Endodermal cell (in vitro differentiated cells): ENCODE results near the gene DTD1. TPM values are rescaled to one million over a fixed set of nuclear protein-coding genes. Genes with fewer than 3 reads are reported as not detected.

Source experiments
- DNase-seq: peaks from one replicate; pipeline ENCODE4 v3.0.0-alpha.2; 2017
- H3K27ac ChIP-seq: 2 replicates; pipeline ENCODE4 v1.5.1; 2013; ENCODE audit warnings: mild to moderate bottlenecking, low read depth, low read length, moderate library complexity
- H3K27me3 ChIP-seq: 2 replicates; pipeline ENCODE4 v1.6.1; 2013; ENCODE audit warnings: mild to moderate bottlenecking, low read length, moderate library complexity; ENCODE audit not compliant: insufficient read depth, control insufficient read depth, poor library complexity, severe bottlenecking
- H3K36me3 ChIP-seq: 2 replicates; pipeline ENCODE4 v1.7.0; 2013; ENCODE audit warnings: mild to moderate bottlenecking, low read length, moderate library complexity; ENCODE audit not compliant: control insufficient read depth, insufficient read depth
- H3K4me1 ChIP-seq: one replicate; pipeline ENCODE4 v1.7.0; 2013; ENCODE audit warnings: low read length; ENCODE audit not compliant: control insufficient read depth, insufficient read depth
- H3K4me3 ChIP-seq: 2 replicates; pipeline ENCODE4 v1.5.1; 2013; ENCODE audit warnings: mild to moderate bottlenecking, low read length, moderate library complexity
- H3K9ac ChIP-seq: 2 replicates; pipeline ENCODE4 v1.6.1; 2013; ENCODE audit warnings: mild to moderate bottlenecking, low read length, moderate library complexity; ENCODE audit not compliant: poor library complexity, severe bottlenecking; ENCODE audit errors: extremely low read depth
- H3K9me3 ChIP-seq: 2 replicates; pipeline ENCODE4 v1.6.1; 2013; ENCODE audit warnings: mild to moderate bottlenecking, low read length, moderate library complexity; ENCODE audit not compliant: control insufficient read depth
- H3K27ac Mint-ChIP-seq: 2 replicates; pipeline ENCODE4 v1.8.0; 2020; ENCODE audit warnings: mixed read lengths
- H3K27me3 Mint-ChIP-seq: 2 replicates; pipeline ENCODE4 v1.8.0; 2021; ENCODE audit warnings: mild to moderate bottlenecking, mixed read lengths; ENCODE audit not compliant: insufficient read depth
- H3K36me3 Mint-ChIP-seq: 2 replicates; pipeline ENCODE4 v1.8.0; 2020; ENCODE audit warnings: low read depth, mixed read lengths
- H3K4me1 Mint-ChIP-seq: 2 replicates; pipeline ENCODE4 v1.8.0; 2020; ENCODE audit warnings: mixed read lengths
- H3K4me3 Mint-ChIP-seq: 2 replicates; pipeline ENCODE4 v1.8.0; 2020; ENCODE audit warnings: mild to moderate bottlenecking, moderate library complexity, mixed read lengths
- H3K9me3 Mint-ChIP-seq: 2 replicates; pipeline ENCODE4 v1.8.0; 2020; ENCODE audit warnings: mild to moderate bottlenecking, mixed read lengths
- WGBS, 2 experiments: methylation state at CpG; one replicate each; pipeline versions ENCODE4 v1.1.5 to v1.1.7; 2013; ENCODE audit warnings: missing lambda C conversion rate in 2 of 2, mixed read lengths in 1 of 2; ENCODE audit not compliant: insufficient coverage in 1 of 2, insufficient read length in 1 of 2; 5-methylcytosine and 5-hydroxymethylcytosine counted together
- long read RNA-seq, 4 experiments: library from polyadenylated mRNA in 2 of 4; library from RNA in 1 of 4; library from capped mRNA in 1 of 4; stranded (forward) in 3 of 4; unstranded in 1 of 4; transcript quantifications; one replicate each; pipeline ENCODE4 v2.0.0, GENCODE V29; 2020 to 2021; ENCODE audit warnings: inconsistent platforms in 1 of 4
- polyA plus RNA-seq, 2 experiments: library from polyadenylated mRNA; stranded (reverse); fragments of 50-300 nt; gene quantifications; one replicate each; pipeline ENCODE4 v1.2.3, GENCODE V29; 2013
- total RNA-seq, 2 donors: library from RNA; stranded (reverse); fragmentation: NEBNext Ultra II Directional in 1 of 2; extraction: Animal tissue kit (Norgen Biotek cat#: 25700) in 1 of 2; gene quantifications; 2 replicates in 1 of 2; 3 replicates in 1 of 2; pipeline ENCODE4 v1.2.1, GENCODE V29; 2021
- TF ChIP-seq, protein P1 (sequence below): fragments of 200-600 bp; sonication (generic); conservative IDR thresholded peaks from 2 replicates; pipeline ENCODE4 v1.5.0; 2021; ENCODE audit warnings: antibody characterized with exemption, mild to moderate bottlenecking

Gene DTD1, protein sequence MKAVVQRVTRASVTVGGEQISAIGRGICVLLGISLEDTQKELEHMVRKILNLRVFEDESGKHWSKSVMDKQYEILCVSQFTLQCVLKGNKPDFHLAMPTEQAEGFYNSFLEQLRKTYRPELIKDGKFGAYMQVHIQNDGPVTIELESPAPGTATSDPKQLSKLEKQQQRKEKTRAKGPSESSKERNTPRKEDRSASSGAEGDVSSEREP
- 10 to 100 TPM; 34.2 to 44.0 TPM for total RNA-seq
- 64.2 TPM for polyA plus RNA-seq (2013, experiment 1 of 2)
- polyA plus RNA-seq (2013, experiment 2 of 2) = 62.1 TPM
- long read RNA-seq, experiment 1, transcript DTD1-201 (6 exons, 1,387 nt) = major isoform, 17 of 31 reads
- long read RNA-seq, experiment 1, partial matches to known transcripts = 11 of 31 reads
- long read RNA-seq, experiment 1, other reads (novel, unspliced or antisense) = 3 of 31 reads
- long read RNA-seq, experiment 2, transcript DTD1-201 (6 exons, 1,387 nt) = major isoform, 53 of 59 reads
- long read RNA-seq, experiment 2, partial matches to known transcripts = 4 of 59 reads
- long read RNA-seq, experiment 2, other reads (novel, unspliced or antisense) = 2 of 59 reads
- long read RNA-seq, experiment 3, transcript DTD1-201 (6 exons, 1,387 nt) = major isoform, 134 of 139 reads
- long read RNA-seq, experiment 3, partial matches to known transcripts = 2 of 139 reads
- long read RNA-seq, experiment 3, other reads (novel, unspliced or antisense) = 3 of 139 reads
- long read RNA-seq, experiment 4, transcript DTD1-201 (6 exons, 1,387 nt) = major isoform, 53 of 64 reads
- long read RNA-seq, experiment 4, partial matches to known transcripts = 9 of 64 reads
- long read RNA-seq, experiment 4, other reads (novel, unspliced or antisense) = 2 of 64 reads

DNA sequence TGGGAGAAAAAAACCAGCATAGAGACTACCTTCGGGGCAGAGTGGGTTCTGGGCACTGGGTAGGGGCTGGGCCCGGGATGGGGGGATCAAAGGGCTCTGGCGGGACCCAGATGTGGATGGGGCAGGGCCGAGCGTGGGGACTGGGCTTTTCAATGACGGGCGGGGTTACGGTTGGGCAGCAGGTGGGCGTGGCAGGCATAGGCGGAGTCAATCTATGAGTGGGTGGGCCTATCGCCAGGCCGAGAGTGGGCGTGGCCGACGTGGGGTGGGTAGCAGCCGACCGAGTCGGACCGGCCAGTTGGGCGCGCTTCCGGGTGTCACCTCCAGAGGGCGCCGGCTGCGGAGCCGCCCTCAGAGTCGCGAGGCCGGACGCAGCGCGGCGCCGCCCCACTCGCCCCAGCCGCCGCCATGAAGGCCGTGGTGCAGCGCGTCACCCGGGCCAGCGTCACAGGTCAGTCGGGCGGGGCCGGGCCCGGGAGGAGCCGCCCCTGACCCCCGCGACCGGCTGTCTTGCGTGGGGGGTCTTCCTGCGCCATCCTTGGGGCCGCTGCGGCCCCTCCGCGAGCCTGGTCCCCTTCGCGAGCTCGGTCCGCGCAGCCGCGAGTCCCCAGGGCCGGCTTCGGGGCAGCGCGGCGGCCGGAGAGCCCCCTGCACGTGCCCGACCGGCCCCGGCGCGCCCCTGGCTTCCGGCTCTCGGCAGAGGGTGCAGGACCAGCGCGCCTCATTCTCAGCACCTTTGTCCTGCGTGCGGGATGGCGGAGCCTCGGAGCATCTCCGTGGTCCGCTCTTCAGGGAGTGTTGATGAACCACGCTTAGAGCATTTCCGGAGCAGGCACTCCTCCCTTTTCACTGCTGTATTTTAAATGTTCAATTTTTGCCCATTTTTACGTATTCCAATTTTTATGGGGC lies at the start of gene DTD1:
Gene DTD1 (plus strand): TSS at position 390 of the 909 bp plus-strand sequence. CDS start 19 bp downstream, at position 409.
- Mint-ChIP-seq H3K4me3 (peak within 1 kb of the TSS; percentile 74), H3K36me3 (no peaks in the 10 kb centered on the region), H3K9me3 (no peaks in the 10 kb centered on the region), H3K4me1 (peaks cover 9% of the 10 kb centered on the region), H3K27me3 (no peaks in the 10 kb centered on the region), H3K27ac (peak within 1 kb of the TSS; percentile 78)
- Histone ChIP-seq H3K4me1 (no peaks in the 10 kb centered on the region), H3K9me3 (no peaks in the 10 kb centered on the region), H3K27ac (peak within 1 kb of the TSS; percentile 86), H3K36me3 (no peaks in the 10 kb centered on the region), H3K9ac (peak within 1 kb of the TSS; percentile 51), H3K4me3 (peak within 1 kb of the TSS; percentile 95), H3K27me3 (no peaks in the 10 kb centered on the region)
- TF ChIP-seq, protein P1, sequence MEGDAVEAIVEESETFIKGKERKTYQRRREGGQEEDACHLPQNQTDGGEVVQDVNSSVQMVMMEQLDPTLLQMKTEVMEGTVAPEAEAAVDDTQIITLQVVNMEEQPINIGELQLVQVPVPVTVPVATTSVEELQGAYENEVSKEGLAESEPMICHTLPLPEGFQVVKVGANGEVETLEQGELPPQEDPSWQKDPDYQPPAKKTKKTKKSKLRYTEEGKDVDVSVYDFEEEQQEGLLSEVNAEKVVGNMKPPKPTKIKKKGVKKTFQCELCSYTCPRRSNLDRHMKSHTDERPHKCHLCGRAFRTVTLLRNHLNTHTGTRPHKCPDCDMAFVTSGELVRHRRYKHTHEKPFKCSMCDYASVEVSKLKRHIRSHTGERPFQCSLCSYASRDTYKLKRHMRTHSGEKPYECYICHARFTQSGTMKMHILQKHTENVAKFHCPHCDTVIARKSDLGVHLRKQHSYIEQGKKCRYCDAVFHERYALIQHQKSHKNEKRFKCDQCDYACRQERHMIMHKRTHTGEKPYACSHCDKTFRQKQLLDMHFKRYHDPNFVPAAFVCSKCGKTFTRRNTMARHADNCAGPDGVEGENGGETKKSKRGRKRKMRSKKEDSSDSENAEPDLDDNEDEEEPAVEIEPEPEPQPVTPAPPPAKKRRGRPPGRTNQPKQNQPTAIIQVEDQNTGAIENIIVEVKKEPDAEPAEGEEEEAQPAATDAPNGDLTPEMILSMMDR = peak; percentile 92
- WGBS, 2 experiments = 0 to 2% methylated on average over 47 to 88 of the region's 88 CpGs
- peak; percentile 98 for DNase-seq

DNA sequence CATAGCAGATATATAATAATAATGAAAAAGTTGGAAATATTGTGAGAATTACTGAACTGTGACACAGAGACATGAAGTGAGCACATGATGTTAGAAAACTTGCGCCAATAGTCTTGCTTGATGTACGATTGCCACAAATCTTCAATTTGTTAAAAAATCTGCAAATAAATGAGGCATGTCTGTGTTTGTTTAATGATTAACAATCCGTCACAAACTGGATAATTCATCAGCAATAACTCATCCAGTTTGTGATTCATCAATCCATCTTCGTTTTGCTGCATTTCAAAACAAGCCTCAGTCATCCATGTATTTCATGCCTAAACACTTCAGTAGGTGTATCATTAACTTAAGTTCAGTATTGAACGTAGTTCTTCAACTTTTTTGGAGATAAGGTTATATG lies 46.1 kb upstream of the DTD1 start:
- 90 to 100% methylated on average over 3 to 5 of the region's 5 CpGs for WGBS, 2 experiments
- no peak overlapping the region for H3K9ac ChIP-seq
- H3K27me3 ChIP-seq = no peaks in the 10 kb centered on the region
- no peak overlapping the region for H3K27ac ChIP-seq
- TF ChIP-seq, protein P1 = no peak
- H3K4me1 ChIP-seq = no peaks in the 10 kb centered on the region
- no peaks in the 10 kb centered on the region for H3K9me3 ChIP-seq
- no peak overlapping the region for H3K4me3 Mint-ChIP-seq
- H3K27me3 Mint-ChIP-seq = no peaks in the 10 kb centered on the region
- H3K4me3 ChIP-seq = no peak overlapping the region
- H3K9me3 Mint-ChIP-seq = no peaks in the 10 kb centered on the region
- peaks cover 70% of the 10 kb centered on the region for H3K36me3 Mint-ChIP-seq
- DNase-seq = no peak
- no peaks in the 10 kb centered on the region for H3K4me1 Mint-ChIP-seq
- H3K27ac Mint-ChIP-seq = no peak overlapping the region
- H3K36me3 ChIP-seq = peaks cover 73% of the 10 kb centered on the region

DNA sequence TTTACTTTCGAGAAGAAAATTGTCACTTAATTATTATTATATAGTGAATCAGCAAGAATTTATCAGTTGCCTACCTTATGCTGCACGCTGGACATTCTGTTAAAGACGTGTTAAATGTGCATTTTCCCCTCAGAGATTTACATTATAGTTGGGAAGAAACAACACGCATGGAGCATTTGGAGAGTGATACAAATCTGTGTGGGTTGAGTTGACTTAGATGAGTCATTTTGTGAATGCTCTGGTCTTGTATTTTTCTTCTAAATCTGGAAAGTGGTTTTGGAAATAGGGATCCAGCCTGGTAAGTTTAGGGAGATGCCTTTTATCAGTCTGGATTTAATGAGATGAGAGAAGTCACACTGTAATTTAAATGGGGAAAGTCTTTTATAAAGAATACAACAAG lies 44.6 kb upstream of the DTD1 start:
- H3K36me3 ChIP-seq = peaks cover 80% of the 10 kb centered on the region
- peaks cover 67% of the 10 kb centered on the region for H3K36me3 Mint-ChIP-seq
- no peak overlapping the region for H3K4me3 Mint-ChIP-seq
- H3K4me1 ChIP-seq = no peaks in the 10 kb centered on the region
- TF ChIP-seq, protein P1 = no peak
- H3K9me3 ChIP-seq = no peaks in the 10 kb centered on the region
- no peak overlapping the region for H3K9ac ChIP-seq
- no peaks in the 10 kb centered on the region for H3K27me3 Mint-ChIP-seq
- H3K27ac Mint-ChIP-seq = no peak overlapping the region
- H3K27ac ChIP-seq = no peak overlapping the region
- no peaks in the 10 kb centered on the region for H3K27me3 ChIP-seq
- WGBS, 2 experiments = 93% methylated on average over 3 of the region's 4 CpGs; no CpG with 5 or more reads in 1 of the 2 experiments
- DNase-seq = no peak
- H3K9me3 Mint-ChIP-seq = no peaks in the 10 kb centered on the region
- no peak overlapping the region for H3K4me3 ChIP-seq
- H3K4me1 Mint-ChIP-seq = no peaks in the 10 kb centered on the region
